Osteoblast (primary cell): ENCODE data around the gene ACVR2B. TPM values are rescaled to one million over a fixed set of nuclear protein-coding genes. Genes with fewer than 3 reads are reported as not detected.

Experiments
- DNase-seq: peaks from one replicate; pipeline ENCODE4 v3.0.0; 2011; ENCODE audit warnings: low spot score, mixed read lengths; ENCODE audit not compliant: insufficient read length; ENCODE audit errors: missing footprints
- H2AFZ ChIP-seq: 2 replicates; pipeline ENCODE4 v1.6.0; 2011; ENCODE audit warnings: mild to moderate bottlenecking, low read length
- H3K27ac ChIP-seq: 2 replicates; pipeline ENCODE4 v1.5.1; 2011; ENCODE audit warnings: mild to moderate bottlenecking, low read depth, low read length, moderate library complexity
- H3K27me3 ChIP-seq: 2 replicates; pipeline ENCODE4 v1.6.0; 2012; ENCODE audit warnings: mild to moderate bottlenecking, control low read depth, inconsistent platforms, low read length, moderate library complexity; ENCODE audit not compliant: insufficient read depth
- H3K36me3 ChIP-seq: 2 replicates; pipeline ENCODE4 v1.5.1; 2011; ENCODE audit warnings: mild to moderate bottlenecking, low read length, control low read depth, moderate library complexity; ENCODE audit not compliant: insufficient read depth
- H3K4me1 ChIP-seq: 2 replicates; pipeline ENCODE4 v1.5.1; 2011; ENCODE audit warnings: mild to moderate bottlenecking, low read length, control low read depth, moderate library complexity; ENCODE audit not compliant: insufficient read depth
- H3K4me2 ChIP-seq: 2 replicates; pipeline ENCODE4 v1.6.0; 2011; ENCODE audit warnings: mild to moderate bottlenecking, low read length; ENCODE audit not compliant: insufficient read depth
- H3K4me3 ChIP-seq: fragments of 200-600 bp; sonication (generic); 3 replicates; pipeline ENCODE4 v1.5.1; 2012; ENCODE audit warnings: mild to moderate bottlenecking, low read length, inconsistent platforms; ENCODE audit not compliant: insufficient read depth
- H3K79me2 ChIP-seq: 2 replicates; pipeline ENCODE4 v1.6.0; 2012; ENCODE audit warnings: mild to moderate bottlenecking, low read length, control low read depth, inconsistent platforms; ENCODE audit not compliant: insufficient read depth
- H3K9me3 ChIP-seq: 2 replicates; pipeline ENCODE4 v1.5.1; 2011; ENCODE audit warnings: low read depth, low read length, control low read depth
- H4K20me1 ChIP-seq: 2 replicates; pipeline ENCODE4 v1.6.0; 2012; ENCODE audit warnings: mild to moderate bottlenecking, low read length, control low read depth; ENCODE audit not compliant: insufficient read depth
- total RNA-seq: library from RNA; depleted of rRNA; stranded (reverse); fragments of >200 nt; gene quantifications from 2 replicates; pipeline ENCODE4 v1.2.3, GENCODE V29; 2012
- TF ChIP-seq, protein P1 (sequence below): IDR thresholded peaks from 2 replicates; pipeline ENCODE4 v1.5.1; 2011; ENCODE audit warnings: mild to moderate bottlenecking, low read depth, low read length, moderate library complexity; ENCODE audit errors: extremely low read depth

The ACVR2B gene
- total RNA-seq, 1 donor, result 3.6 TPM

DNA sequence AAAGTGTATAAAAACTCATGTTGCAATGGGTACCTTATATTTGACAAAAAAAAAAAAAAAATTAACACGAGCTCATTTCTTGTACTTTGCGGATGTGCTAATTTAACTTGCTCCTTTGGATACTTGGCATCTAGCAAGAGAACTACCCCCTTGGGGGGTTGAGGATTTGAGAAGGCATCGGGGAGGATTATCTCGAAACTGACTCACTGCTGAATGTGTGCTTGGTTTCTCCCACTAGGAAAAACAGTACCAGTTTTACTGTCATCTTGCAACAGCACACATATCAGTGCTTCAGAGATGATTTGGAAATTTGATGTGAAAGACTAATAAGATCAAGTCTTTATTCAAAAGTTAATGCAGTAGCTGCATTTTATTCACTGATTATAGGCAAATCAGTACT lies 43.3 kb downstream of the ACVR2B start:
- peak overlapping the region; percentile 91 for H3K4me3 ChIP-seq
- H3K4me1 ChIP-seq, result peaks cover 15% of the 10 kb centered on the region
- peaks cover 15% of the 10 kb centered on the region for H3K79me2 ChIP-seq
- peaks cover 7% of the 10 kb centered on the region for H4K20me1 ChIP-seq
- no peaks in the 10 kb centered on the region for H3K9me3 ChIP-seq
- peak overlapping the region; percentile 71 for H3K27ac ChIP-seq
- H3K36me3 ChIP-seq, result peaks cover 19% of the 10 kb centered on the region
- peak; percentile 73 for DNase-seq
- TF ChIP-seq, protein P1, sequence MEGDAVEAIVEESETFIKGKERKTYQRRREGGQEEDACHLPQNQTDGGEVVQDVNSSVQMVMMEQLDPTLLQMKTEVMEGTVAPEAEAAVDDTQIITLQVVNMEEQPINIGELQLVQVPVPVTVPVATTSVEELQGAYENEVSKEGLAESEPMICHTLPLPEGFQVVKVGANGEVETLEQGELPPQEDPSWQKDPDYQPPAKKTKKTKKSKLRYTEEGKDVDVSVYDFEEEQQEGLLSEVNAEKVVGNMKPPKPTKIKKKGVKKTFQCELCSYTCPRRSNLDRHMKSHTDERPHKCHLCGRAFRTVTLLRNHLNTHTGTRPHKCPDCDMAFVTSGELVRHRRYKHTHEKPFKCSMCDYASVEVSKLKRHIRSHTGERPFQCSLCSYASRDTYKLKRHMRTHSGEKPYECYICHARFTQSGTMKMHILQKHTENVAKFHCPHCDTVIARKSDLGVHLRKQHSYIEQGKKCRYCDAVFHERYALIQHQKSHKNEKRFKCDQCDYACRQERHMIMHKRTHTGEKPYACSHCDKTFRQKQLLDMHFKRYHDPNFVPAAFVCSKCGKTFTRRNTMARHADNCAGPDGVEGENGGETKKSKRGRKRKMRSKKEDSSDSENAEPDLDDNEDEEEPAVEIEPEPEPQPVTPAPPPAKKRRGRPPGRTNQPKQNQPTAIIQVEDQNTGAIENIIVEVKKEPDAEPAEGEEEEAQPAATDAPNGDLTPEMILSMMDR, result no peak
- H3K27me3 ChIP-seq, result no peaks in the 10 kb centered on the region
- H2AFZ ChIP-seq, result peak overlapping the region; percentile 99
- H3K4me2 ChIP-seq, result peak overlapping the region; percentile 88

DNA sequence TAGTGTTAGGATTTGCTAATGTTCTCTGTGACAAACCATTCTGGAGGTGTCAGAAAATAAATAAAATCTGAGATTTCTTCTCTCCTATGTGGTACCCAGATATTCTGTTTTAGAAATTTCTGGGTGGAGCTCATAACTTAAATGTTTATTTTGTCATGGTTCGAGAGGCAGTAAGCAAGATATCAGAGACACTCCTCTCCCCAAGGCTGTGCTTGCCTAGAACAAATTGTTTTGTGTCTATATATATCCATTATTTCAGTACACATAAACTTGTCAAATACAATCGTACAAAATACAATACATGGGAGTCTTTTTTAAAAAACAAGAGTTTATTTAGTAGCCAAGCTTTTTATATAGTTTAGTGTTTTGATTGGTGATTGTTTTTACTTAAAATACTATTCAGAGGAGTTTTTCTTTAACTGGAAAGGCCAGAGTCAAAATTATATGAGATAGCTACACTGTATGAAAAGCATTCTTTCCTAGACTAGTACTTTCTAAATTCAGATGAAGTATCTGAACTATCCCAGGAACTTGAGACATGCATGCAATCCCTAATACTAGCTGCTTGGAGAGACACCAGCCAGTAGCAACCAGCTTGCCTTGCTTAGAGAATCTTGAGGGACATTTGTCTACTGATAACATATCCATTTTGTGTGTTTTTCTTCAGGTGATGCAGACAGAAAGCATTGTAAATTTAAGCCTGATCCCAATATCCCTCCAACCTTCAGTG lies 47.2 kb downstream of the ACVR2B start:
- Histone ChIP-seq H3K79me2 (peaks cover 15% of the 10 kb centered on the region), H3K4me3 (no peak overlapping the region), H2AFZ (no peak overlapping the region), H3K36me3 (peaks cover 39% of the 10 kb centered on the region), H4K20me1 (peaks cover 7% of the 10 kb centered on the region), H3K27me3 (no peaks in the 10 kb centered on the region), H3K27ac (no peak overlapping the region), H3K9me3 (no peaks in the 10 kb centered on the region), H3K4me1 (peaks cover 11% of the 10 kb centered on the region), H3K4me2 (no peak overlapping the region)
- no peak for DNase-seq
- TF ChIP-seq, protein P1, result no peak

DNA sequence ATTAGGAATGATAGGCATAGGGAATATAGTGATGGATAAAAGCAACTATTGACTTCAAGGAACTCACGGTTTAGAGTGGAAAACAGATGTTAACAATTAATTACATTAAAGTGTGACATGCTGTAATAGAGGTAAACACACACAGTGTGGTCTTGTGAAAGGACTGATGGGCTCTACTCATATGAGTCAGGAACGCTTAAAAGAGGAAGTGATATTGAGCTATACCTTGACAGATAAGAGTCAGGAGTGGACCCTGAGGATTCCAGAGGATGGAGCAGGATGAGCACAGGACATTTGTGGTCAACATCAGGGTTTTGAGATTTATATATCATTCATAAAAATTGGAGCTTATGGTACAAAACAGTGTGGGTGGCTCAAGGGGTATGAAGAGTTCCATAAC lies 53.4 kb downstream of the ACVR2B start:
- H3K4me2 ChIP-seq, result no peak overlapping the region
- no peak overlapping the region for H2AFZ ChIP-seq
- no peaks in the 10 kb centered on the region for H3K9me3 ChIP-seq
- TF ChIP-seq, protein P1, result no peak
- H3K79me2 ChIP-seq, result no peaks in the 10 kb centered on the region
- H4K20me1 ChIP-seq, result no peaks in the 10 kb centered on the region
- no peak overlapping the region for H3K4me3 ChIP-seq
- H3K4me1 ChIP-seq, result no peaks in the 10 kb centered on the region
- no peak overlapping the region for H3K27ac ChIP-seq
- no peaks in the 10 kb centered on the region for H3K27me3 ChIP-seq
- no peak for DNase-seq
- peaks cover 50% of the 10 kb centered on the region for H3K36me3 ChIP-seq

DNA sequence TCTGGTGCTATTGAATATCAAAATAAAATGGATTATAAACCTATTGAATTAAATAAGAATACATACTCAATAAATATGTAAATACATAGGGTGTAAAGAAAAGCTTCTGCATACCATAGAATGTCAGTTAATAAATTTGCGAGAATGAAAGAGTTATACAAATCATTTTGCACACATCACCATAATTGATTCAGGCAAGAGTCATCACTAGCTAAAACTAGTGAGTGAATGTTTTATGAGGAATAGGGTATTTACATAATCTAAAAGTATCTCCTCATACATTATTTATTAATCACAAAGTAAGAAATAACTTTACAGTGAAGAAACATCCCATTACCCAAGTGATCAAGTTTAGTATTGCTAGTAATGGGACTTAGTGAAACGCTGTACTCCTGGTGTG lies 56.0 kb downstream of the ACVR2B start:
- no peaks in the 10 kb centered on the region for H3K27me3 ChIP-seq
- H3K4me3 ChIP-seq, result no peak overlapping the region
- no peak overlapping the region for H2AFZ ChIP-seq
- no peak overlapping the region for H3K27ac ChIP-seq
- H3K9me3 ChIP-seq, result no peaks in the 10 kb centered on the region
- TF ChIP-seq, protein P1, result no peak
- H4K20me1 ChIP-seq, result no peaks in the 10 kb centered on the region
- no peak overlapping the region for H3K4me2 ChIP-seq
- no peaks in the 10 kb centered on the region for H3K79me2 ChIP-seq
- peaks cover 37% of the 10 kb centered on the region for H3K36me3 ChIP-seq
- H3K4me1 ChIP-seq, result no peaks in the 10 kb centered on the region
- no peak for DNase-seq
